SU-DHL-6 (cell line): ENCODE data around the gene GPR141.
A peak's percentile ranks its signal among the peaks of the same experiment; 100 is the strongest.

Experiments
- H2AFZ ChIP-seq: fragments of 200-600 bp; sonication (generic); 2 replicates; pipeline ENCODE4 v1.6.1; 2014; ENCODE audit warnings: low read depth, mild to moderate bottlenecking, moderate library complexity, mixed read lengths, antibody characterized with exemption, low read length; ENCODE audit not compliant: severe bottlenecking
- H3F3A ChIP-seq: fragments of 200-600 bp; shearing (Covaris generic); 2 replicates; pipeline ENCODE4 v1.6.0; 2016; ENCODE audit warnings: antibody characterized with exemption, mild to moderate bottlenecking; ENCODE audit not compliant: insufficient read depth
- H3K27ac ChIP-seq: fragments of 200-600 bp; sonication (generic); 2 replicates; pipeline ENCODE4 v1.5.1; 2016; ENCODE audit warnings: low read depth, mild to moderate bottlenecking, low read length, moderate library complexity, mixed read lengths
- H3K27me3 ChIP-seq: fragments of 200-600 bp; sonication (generic), shearing (Covaris generic); 2 replicates; pipeline ENCODE4 v1.6.0; 2014; ENCODE audit warnings: mild to moderate bottlenecking, low read length
- H3K36me3 ChIP-seq: fragments of 200-600 bp; sonication (generic); 2 replicates; pipeline ENCODE4 v1.6.1; 2014; ENCODE audit warnings: mild to moderate bottlenecking, low read length, mixed read lengths
- H3K4me2 ChIP-seq: fragments of 300-600, 200-600 bp; shearing (Covaris generic), sonication (generic); 2 replicates; pipeline ENCODE4 v1.6.0; 2014; ENCODE audit warnings: low read length, low read depth, mild to moderate bottlenecking; ENCODE audit not compliant: poor library complexity, severe bottlenecking
- H3K4me3 ChIP-seq: fragments of 200-600 bp; sonication (generic); 2 replicates; pipeline ENCODE4 v1.5.1; 2014; ENCODE audit warnings: antibody characterized with exemption, low read length, mild to moderate bottlenecking, mixed read lengths; ENCODE audit not compliant: insufficient read depth, poor library complexity, severe bottlenecking
- H3K79me2 ChIP-seq: fragments of 200-600 bp; sonication (generic); 2 replicates; pipeline ENCODE4 v1.6.1; 2014; ENCODE audit warnings: mild to moderate bottlenecking, low read length, moderate library complexity; ENCODE audit not compliant: insufficient read depth
- H3K9ac ChIP-seq: fragments of 200-600 bp; sonication (generic); 2 replicates; pipeline ENCODE4 v1.7.0; 2014; ENCODE audit warnings: mild to moderate bottlenecking, low read length
- H3K9me2 ChIP-seq: fragments of 200-600 bp; sonication (generic); replicated peaks from 2 replicates; pipeline ENCODE4 v1.6.1; 2014; ENCODE audit warnings: low read length; ENCODE audit not compliant: insufficient read depth
- H3K9me3 ChIP-seq: fragments of 200-600 bp; sonication (generic); 2 replicates; pipeline ENCODE4 v1.6.1; 2014; ENCODE audit warnings: low read length, mixed read lengths; ENCODE audit not compliant: insufficient read depth
- H4K20me1 ChIP-seq: fragments of 200-600 bp; sonication (generic); 2 replicates; pipeline ENCODE4 v1.6.1; 2014; ENCODE audit warnings: low read depth, mild to moderate bottlenecking, antibody characterized with exemption, low read length, moderate library complexity, mixed read lengths
- EZH2phosphoT487 ChIP-seq: fragments of 200-600 bp; sonication (generic), shearing (Covaris generic); conservative IDR thresholded peaks from 2 replicates; pipeline ENCODE4 v1.6.1; 2018; ENCODE audit warnings: mild to moderate bottlenecking, antibody characterized with exemption, low read length, moderate library complexity, mixed read lengths
- TF ChIP-seq, protein P1 (sequence below): fragments of 200-600 bp; sonication (generic); IDR thresholded peaks from one replicate; pipeline ENCODE4 v1.5.1; 2017; ENCODE audit warnings: antibody characterized with exemption, mild to moderate bottlenecking, low read length, moderate library complexity; ENCODE audit not compliant: insufficient read depth, poor library complexity, severe bottlenecking

The GPR141 gene

DNA sequence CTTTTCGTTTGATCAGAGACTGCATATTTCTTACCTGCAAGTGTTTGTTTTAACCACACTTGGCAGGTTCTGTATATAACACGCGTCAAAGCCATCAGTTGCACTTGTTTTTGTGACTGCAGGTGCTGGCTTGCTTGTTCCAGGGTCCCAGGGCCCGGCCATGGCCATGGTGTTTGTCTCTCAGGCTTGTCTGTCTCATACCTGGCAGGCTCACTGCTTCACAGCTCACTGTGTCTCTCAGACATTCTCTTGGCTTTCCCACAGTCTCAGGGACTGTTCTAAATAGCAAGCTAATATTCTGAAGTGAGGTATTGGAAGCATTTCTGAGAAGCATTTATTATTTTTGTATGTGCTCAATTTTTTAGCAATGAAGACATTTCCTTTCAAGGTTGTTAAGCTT is 46.9 kb downstream of the GPR141 start:
- no peaks in the 10 kb centered on the region for H4K20me1 ChIP-seq
- H3K36me3 ChIP-seq = no peaks in the 10 kb centered on the region
- H3K4me2 ChIP-seq = no peak overlapping the region
- H3K9me3 ChIP-seq = no peaks in the 10 kb centered on the region
- H3K4me3 ChIP-seq = no peak overlapping the region
- no peak overlapping the region for H3K9ac ChIP-seq
- TF ChIP-seq, protein P1, sequence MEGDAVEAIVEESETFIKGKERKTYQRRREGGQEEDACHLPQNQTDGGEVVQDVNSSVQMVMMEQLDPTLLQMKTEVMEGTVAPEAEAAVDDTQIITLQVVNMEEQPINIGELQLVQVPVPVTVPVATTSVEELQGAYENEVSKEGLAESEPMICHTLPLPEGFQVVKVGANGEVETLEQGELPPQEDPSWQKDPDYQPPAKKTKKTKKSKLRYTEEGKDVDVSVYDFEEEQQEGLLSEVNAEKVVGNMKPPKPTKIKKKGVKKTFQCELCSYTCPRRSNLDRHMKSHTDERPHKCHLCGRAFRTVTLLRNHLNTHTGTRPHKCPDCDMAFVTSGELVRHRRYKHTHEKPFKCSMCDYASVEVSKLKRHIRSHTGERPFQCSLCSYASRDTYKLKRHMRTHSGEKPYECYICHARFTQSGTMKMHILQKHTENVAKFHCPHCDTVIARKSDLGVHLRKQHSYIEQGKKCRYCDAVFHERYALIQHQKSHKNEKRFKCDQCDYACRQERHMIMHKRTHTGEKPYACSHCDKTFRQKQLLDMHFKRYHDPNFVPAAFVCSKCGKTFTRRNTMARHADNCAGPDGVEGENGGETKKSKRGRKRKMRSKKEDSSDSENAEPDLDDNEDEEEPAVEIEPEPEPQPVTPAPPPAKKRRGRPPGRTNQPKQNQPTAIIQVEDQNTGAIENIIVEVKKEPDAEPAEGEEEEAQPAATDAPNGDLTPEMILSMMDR = no peak
- TF ChIP-seq EZH2phosphoT487 = no peak
- no peak overlapping the region for H3K27ac ChIP-seq
- H3K27me3 ChIP-seq = no peaks in the 10 kb centered on the region
- H3K9me2 ChIP-seq = no peaks in the 10 kb centered on the region
- no peak overlapping the region for H2AFZ ChIP-seq
- no peaks in the 10 kb centered on the region for H3F3A ChIP-seq
- no peaks in the 10 kb centered on the region for H3K79me2 ChIP-seq

- H3K9me2 ChIP-seq = no peaks in the 10 kb centered on the region
- H3K4me3 ChIP-seq = no peak overlapping the region
- H3K4me2 ChIP-seq = no peak overlapping the region
These were observed 48.7 kb downstream of the GPR141 start for GRCh38 chr7:37732253-37732652.

GRCh38 chr7:37732888-37733287 is 49.3 kb downstream of the GPR141 start:
- H3K36me3 ChIP-seq = no peaks in the 10 kb centered on the region
- no peaks in the 10 kb centered on the region for H3K79me2 ChIP-seq
- H3K9ac ChIP-seq = no peak overlapping the region
- no peaks in the 10 kb centered on the region for H3K27me3 ChIP-seq
- H3F3A ChIP-seq = no peaks in the 10 kb centered on the region
- no peaks in the 10 kb centered on the region for H4K20me1 ChIP-seq
- no peak overlapping the region for H2AFZ ChIP-seq
- H3K9me2 ChIP-seq = no peaks in the 10 kb centered on the region
- no peak overlapping the region for H3K4me2 ChIP-seq
- H3K9me3 ChIP-seq = no peaks in the 10 kb centered on the region
- no peak overlapping the region for H3K4me3 ChIP-seq
- no peak overlapping the region for H3K27ac ChIP-seq
- TF ChIP-seq, protein P1 = no peak
- TF ChIP-seq EZH2phosphoT487 = no peak

More at GRCh38 chr7:37732253-37732652, 48.7 kb downstream of the GPR141 start:
- no peaks in the 10 kb centered on the region for H3K27me3 ChIP-seq
- no peaks in the 10 kb centered on the region for H3F3A ChIP-seq
- no peak overlapping the region for H3K9ac ChIP-seq
- no peaks in the 10 kb centered on the region for H4K20me1 ChIP-seq
- H3K36me3 ChIP-seq = no peaks in the 10 kb centered on the region
- no peak overlapping the region for H3K27ac ChIP-seq
- TF ChIP-seq EZH2phosphoT487 = no peak
- TF ChIP-seq, protein P1 = peak; percentile 64
- H2AFZ ChIP-seq = no peak overlapping the region
- H3K9me3 ChIP-seq = no peaks in the 10 kb centered on the region
- H3K79me2 ChIP-seq = no peaks in the 10 kb centered on the region
